Cardiac muscle cell (in vitro differentiated cells and primary cell): ENCODE results near the gene MZT2B. TPM values are rescaled to one million over a fixed set of nuclear protein-coding genes. Genes with fewer than 3 reads are reported as not detected.
"Not testable (repeated sequence)": the region's sequence is repeated elsewhere in the genome, so short reads cannot be mapped to it uniquely, and the experiment has no call there.

Source experiments
- DNase-seq, 2 donors: peaks; one replicate each; pipeline versions ENCODE4 v3.0.0 to v3.0.0-alpha.2; 2010 to 2017; ENCODE audit warnings: low read depth in 1 of 2, low spot score in 1 of 2
- H3K27ac ChIP-seq: fragments of 200-600 bp; sonication (generic); 2 replicates; pipeline ENCODE4 v1.5.1; 2016
- H3K27me3 ChIP-seq: fragments of 200-600 bp; sonication (generic); 2 replicates; pipeline ENCODE4 v1.6.0; 2016; ENCODE audit warnings: control low read depth
- H3K36me3 ChIP-seq: fragments of 200-600 bp; sonication (generic); 2 replicates; pipeline ENCODE4 v1.5.1; 2016; ENCODE audit warnings: control low read depth
- H3K4me1 ChIP-seq: fragments of 200-600 bp; sonication (generic); 2 replicates; pipeline ENCODE4 v1.8.1; 2017; ENCODE audit warnings: low read depth, mild to moderate bottlenecking, mixed run types
- H3K4me3 ChIP-seq: fragments of 200-600 bp; sonication (generic); 2 replicates; pipeline ENCODE4 v1.5.1; 2016; ENCODE audit warnings: mild to moderate bottlenecking
- H3K9me3 ChIP-seq: fragments of 200-600 bp; sonication (generic); 2 replicates; pipeline ENCODE4 v1.5.1; 2017; ENCODE audit warnings: low read depth, mild to moderate bottlenecking, control low read depth
- polyA plus RNA-seq: library from polyadenylated mRNA; unstranded; fragments of >200 nt; fragmentation: Nextera tagmentation; extraction: Ambion mirVana; gene quantifications from 2 replicates; pipeline ENCODE4 v1.2.1, GENCODE V29; 2016
- total RNA-seq: library from RNA; depleted of rRNA; stranded (reverse); fragments of >200 nt; gene quantifications from 2 replicates; pipeline ENCODE4 v1.2.3, GENCODE V29; 2016
- TF ChIP-seq, protein P1 (sequence below): IDR thresholded peaks from 2 replicates; pipeline ENCODE4 v1.5.1; 2012; ENCODE audit warnings: low read depth, mild to moderate bottlenecking, low read length

Gene MZT2B
- total and polyA plus RNA-seq, 2 experiments from 2014 or later = 266 to 438 TPM

DNA sequence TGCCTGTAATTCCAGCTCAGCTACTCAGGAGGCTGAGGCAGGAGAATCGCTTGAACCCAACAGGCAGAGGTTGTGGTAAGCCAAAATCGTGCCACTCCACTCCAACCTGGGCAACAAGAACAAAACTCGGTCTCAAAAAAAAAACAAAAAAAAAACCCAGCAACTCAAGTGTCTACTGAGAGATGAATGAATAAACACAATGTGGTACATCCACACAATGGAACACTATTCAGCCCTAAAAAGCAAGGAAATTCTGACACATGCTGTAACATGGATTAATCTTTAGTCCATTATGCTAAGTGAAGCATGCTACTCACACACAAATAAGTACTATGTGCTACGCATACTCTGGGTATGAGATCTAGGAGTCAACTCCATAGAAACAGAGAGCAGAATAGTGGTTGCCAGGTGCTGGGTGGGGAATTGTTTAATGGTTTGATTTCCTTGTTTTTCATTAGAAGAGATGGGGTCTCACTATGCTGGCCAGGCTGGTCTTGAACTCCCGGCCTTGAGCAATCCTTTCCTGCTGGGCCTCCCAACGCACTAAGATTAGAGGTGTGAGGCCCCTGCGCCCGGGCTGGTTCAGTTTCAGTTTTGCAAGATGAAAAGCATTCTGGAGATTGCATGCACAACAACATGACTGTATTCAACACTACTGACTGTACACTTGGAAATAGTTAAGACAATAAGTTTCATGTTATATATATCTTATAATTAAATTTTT, 16.6 kb upstream of the MZT2B start:
- Histone ChIP-seq H3K9me3 (no peaks in the 10 kb centered on the region), H3K36me3 (no peaks in the 10 kb centered on the region), H3K4me1 (no peaks in the 10 kb centered on the region), H3K27me3 (no peaks in the 10 kb centered on the region), H3K4me3 (no peak overlapping the region), H3K27ac (no peak overlapping the region)
- TF ChIP-seq, protein P1, sequence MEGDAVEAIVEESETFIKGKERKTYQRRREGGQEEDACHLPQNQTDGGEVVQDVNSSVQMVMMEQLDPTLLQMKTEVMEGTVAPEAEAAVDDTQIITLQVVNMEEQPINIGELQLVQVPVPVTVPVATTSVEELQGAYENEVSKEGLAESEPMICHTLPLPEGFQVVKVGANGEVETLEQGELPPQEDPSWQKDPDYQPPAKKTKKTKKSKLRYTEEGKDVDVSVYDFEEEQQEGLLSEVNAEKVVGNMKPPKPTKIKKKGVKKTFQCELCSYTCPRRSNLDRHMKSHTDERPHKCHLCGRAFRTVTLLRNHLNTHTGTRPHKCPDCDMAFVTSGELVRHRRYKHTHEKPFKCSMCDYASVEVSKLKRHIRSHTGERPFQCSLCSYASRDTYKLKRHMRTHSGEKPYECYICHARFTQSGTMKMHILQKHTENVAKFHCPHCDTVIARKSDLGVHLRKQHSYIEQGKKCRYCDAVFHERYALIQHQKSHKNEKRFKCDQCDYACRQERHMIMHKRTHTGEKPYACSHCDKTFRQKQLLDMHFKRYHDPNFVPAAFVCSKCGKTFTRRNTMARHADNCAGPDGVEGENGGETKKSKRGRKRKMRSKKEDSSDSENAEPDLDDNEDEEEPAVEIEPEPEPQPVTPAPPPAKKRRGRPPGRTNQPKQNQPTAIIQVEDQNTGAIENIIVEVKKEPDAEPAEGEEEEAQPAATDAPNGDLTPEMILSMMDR = no peak
- no peak for DNase-seq

DNA sequence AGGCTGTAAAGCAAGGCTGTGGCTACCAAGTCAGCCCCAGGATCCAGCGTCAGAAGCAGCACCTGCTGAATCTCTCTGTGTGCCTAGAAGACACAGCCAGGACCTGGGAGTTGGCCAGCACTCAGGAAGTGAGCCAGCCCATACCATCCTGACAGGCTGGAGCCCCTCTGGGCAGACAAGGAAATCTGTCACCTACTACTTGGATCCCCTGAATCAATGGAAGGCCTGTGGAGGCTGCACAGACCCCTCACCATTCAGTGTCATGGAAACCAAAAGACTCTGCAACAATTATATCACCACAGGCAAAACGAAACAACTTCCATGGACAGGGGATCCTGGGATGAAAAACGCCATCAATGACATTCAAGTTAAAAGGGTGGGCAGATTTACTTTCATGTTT, 15.5 kb upstream of the MZT2B start:
- not testable (repeated sequence) for H3K36me3 ChIP-seq, H3K27ac ChIP-seq

DNA sequence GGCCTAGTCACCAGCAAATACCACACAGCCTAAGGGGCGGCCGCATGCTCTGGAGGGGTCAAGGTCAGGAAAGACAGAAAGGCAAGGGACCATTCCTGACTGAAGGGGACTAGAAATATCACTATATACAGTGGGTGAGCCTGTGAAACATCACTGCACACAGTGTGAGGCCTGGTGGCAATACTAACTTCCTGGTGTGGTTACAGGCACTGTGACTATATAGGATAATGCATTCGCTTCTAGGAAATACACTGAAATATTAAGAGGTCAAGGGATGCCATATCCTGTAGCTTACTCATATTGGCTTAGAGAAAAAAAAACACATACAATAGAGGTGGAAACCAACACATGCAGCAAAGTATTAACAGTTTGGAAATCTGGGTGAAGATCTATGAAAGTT, 12.9 kb upstream of the MZT2B start:
- H3K4me1 ChIP-seq, DNase-seq, H3K36me3 ChIP-seq, H3K9me3 ChIP-seq, H3K27ac ChIP-seq, H3K4me3 ChIP-seq, H3K27me3 ChIP-seq: not testable (repeated sequence)

More for the DNA sequence above, 15.5 kb upstream of the MZT2B start:
- H3K4me3 ChIP-seq, H3K9me3 ChIP-seq, H3K27me3 ChIP-seq, DNase-seq, H3K4me1 ChIP-seq: not testable (repeated sequence)

DNA sequence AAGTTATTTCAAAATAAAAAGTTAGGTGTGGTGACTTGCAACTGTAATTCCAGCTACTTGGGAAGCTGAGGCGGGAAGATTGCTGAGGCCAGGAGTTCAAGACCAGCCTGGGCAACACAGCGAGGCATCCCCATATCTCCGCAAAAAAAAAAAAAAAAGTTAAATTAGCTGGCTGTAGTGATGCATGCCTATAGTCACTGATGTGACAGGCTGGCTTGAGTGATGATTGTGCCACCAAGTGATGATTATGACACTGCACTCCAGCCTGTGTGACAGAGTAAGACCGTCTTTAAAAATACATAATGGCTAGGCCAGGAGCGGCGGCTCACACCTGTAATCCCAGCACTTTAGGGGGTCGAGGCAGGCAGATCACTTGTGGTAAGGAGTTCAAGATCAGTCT, 12.2 kb upstream of the MZT2B start:
- Histone ChIP-seq H3K4me1 (no peaks in the 10 kb centered on the region), H3K9me3 (no peaks in the 10 kb centered on the region), H3K36me3 (peaks cover 3% of the 10 kb centered on the region), H3K27me3 (no peaks in the 10 kb centered on the region), H3K4me3 (no peak overlapping the region), H3K27ac (no peak overlapping the region)
- TF ChIP-seq, protein P1 = no peak
- no peak for DNase-seq

DNA sequence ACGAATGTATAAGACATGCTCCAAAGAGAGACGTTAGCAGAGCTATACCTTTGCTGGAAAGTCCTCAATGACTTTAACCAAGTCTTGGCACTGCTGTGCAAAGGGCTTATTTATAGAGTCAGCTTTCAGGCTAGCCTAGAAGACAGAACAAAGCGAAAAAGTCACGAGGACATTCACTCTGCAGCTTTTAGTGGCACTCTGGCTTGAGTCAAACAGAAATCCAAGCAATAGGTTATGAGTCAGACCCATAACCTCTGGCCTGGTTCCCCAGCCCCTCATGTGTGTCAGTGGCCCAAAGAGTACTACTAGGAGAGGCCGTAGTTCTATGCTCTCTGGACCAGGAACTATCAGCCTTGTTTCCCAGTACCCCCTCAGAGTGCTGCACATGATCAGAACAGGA, 7.2 kb upstream of the MZT2B start:
- H3K9me3 ChIP-seq, DNase-seq, H3K4me1 ChIP-seq, H3K4me3 ChIP-seq, H3K36me3 ChIP-seq, H3K27ac ChIP-seq, H3K27me3 ChIP-seq: not testable (repeated sequence)

DNA sequence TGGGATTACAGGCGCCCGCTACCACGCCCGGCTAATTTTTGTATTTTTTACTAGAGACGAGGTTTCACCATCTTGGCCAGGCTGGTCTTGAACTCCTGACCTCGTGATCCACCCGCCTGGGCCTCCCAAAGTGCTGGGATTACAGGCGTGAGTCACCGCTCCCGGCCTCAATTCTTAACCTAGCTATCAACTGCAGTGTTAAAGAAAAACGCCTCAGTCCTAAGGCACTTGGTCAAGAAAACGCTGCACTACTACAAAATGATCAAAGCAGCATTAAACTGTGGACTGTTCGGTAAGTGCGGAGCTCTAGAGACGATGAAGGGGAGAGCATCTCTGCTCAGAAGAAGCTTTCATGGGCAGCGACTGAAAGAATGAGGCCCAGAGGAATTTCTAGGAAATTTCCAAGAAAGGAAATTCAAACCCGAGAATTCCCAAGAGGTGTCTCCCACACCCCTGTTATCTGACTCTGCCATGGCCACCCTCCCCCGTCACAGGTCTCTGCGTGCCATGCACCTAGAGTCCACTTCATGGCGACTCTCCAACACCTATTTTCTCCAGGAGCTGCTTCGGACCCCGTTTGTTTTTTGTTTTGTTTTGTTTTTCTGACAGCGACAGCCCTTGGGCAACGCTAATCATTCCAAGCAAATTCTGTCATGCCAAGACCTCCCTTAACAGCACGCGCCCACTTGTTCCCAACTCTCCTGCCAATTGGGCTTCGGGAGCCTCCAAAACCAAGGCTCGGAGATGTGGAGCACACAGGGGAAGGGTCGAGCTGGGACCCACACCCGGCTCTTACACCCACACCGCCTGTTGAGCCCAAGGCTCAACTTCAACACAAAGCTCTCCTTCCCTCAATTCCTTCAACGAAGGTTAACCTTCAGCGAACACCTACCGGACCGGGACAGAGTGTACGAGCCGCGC, 1.4 kb upstream of the MZT2B start:
- not testable (repeated sequence) for H3K36me3 ChIP-seq, H3K9me3 ChIP-seq, H3K27me3 ChIP-seq, H3K4me1 ChIP-seq
- peak in 1 of 2 donors; percentile 4 for DNase-seq
- H3K27ac ChIP-seq = peak overlapping the region; percentile 83
- peak overlapping the region; percentile 97 for H3K4me3 ChIP-seq

DNA sequence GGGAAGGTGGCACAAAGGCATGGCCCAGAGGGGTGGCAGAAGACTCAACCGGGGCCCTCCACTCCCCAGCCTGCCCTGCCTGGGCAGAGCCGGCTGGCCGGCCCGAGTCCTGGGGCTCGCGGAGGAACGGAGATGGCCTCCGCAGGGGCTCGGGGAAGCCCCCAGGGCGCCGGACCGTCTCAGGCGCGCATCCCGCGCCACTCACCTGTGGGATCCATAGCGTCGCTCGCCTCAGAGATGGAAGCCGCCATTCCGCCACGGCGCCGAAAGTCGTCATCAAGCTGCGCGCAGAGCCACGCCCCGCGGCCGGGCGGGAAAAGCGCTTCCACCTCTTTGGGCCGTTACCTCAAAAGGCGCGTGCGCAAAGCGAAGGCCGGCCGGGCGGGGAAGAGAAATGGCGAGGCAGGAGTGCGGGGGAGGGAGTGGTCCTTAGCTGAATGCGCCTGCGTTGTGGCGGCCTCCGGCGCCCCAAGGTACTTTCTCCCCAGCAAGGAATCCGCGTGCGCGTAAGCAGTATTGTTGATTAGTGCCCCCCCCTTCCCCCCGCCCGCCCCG, 660 bp upstream of the MZT2B start, which contains the start of gene SMPD4:
SMPD4 (minus strand) TSS at position 278 of the 555 bp plus-strand sequence. CDS start 5,010 bp downstream, outside the sequence.
- no peaks in the 10 kb centered on the region for H3K4me1 ChIP-seq

DNA sequence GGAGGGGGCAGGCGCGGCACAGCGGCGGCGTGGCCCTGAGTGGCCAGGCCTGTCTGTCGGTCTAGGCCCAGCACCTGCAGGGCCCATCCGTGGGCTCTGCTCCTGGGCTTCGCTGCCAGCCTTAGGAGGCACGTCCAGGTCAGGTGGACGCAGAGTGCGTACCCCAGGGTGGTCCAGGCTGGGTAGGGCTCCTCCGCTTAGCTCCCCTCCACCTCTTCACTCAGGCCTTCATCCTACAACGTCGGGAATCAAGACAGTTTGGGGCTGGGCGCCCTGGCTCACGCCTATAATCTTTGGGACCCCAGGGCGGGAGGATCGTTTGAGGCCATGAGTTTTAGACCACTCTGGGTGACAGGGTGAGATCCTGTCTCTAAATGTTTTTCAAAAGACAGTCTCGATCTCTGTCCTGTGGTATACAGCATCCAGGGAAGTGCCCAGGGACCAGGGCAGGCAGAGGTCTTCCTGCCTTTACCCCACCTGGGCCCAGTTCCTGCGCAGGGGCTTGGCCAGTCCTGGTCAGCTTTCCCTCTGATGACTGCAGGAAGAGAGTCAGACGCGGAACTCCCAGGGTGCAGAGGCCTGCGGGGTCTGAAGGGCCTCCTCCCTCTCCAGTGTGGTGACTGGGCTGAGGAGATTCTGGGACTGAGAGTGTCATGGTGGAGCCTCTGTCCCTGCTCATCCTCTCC, 907 bp downstream of the MZT2B start:
- not testable (repeated sequence) for DNase-seq, H3K27me3 ChIP-seq, H3K9me3 ChIP-seq, H3K4me1 ChIP-seq, H3K36me3 ChIP-seq, H3K27ac ChIP-seq
- H3K4me3 ChIP-seq = peak overlapping the region; percentile 97

More for the DNA sequence above, 660 bp upstream of the MZT2B start, which contains the start of gene SMPD4:
- peak; percentile 97 to 98 for DNase-seq
- Histone ChIP-seq H3K9me3 (no peaks in the 10 kb centered on the region), H3K27ac (peak within 1 kb of the TSS; percentile 83), H3K36me3 (no peaks in the 10 kb centered on the region), H3K4me3 (peak within 1 kb of the TSS; percentile 97), H3K27me3 (no peaks in the 10 kb centered on the region)
- TF ChIP-seq, protein P1 = no peak
